HCT116 (cell line): ENCODE results near the gene NDUFB3. TPM values are rescaled to one million over a fixed set of nuclear protein-coding genes. Genes with fewer than 3 reads are reported as not detected.

Experiments
- ATAC-seq: fragments of 200-7000 bp; cut with Tn5 transposase; 2 replicates; pipeline ENCODE4 v1.9.1; 2020; ENCODE audit warnings: mild to moderate bottlenecking, moderate library complexity
- BruUV-seq: library from RNA; stranded (reverse); fragments of 400-500 nt; replicated peaks from 2 replicates; lab custom pipeline; 2021; lab: Mats Ljungman, UMichigan
- CTCF ChIA-PET: fragments of 300-600 bp; sonication (Branson Sonifier 250); formaldehyde crosslinking; loops from one replicate; lab custom pipeline; 2021; ENCODE audit warnings: antibody characterized with exemption; lab: Charles Lee
- POLR2A ChIA-PET: fragments of 300-600, 350-600 bp; sonication (Branson Sonifier 250); formaldehyde crosslinking; loops from one replicate; lab custom pipeline; 2021; ENCODE audit warnings: antibody characterized with exemption; lab: Charles Lee
- RAD21 ChIA-PET, 2 experiments: fragments of 300-600 bp; sonication (Branson Sonifier 250); formaldehyde crosslinking; loops; one replicate each; lab custom pipeline; 2023; ENCODE audit warnings: low total read pairs in 2 of 2; ENCODE audit not compliant: uncharacterized antibody in 2 of 2, unreplicated experiment in 2 of 2, low non-redundant PET in 1 of 2; lab: Charles Lee
- DNase-seq: peaks from one replicate; pipeline ENCODE4 v3.0.0-alpha.2; 2010; ENCODE audit warnings: low read depth, low spot score
- H2AFZ ChIP-seq: fragments of 200-600 bp; shearing (Covaris generic), sonication (generic); 2 replicates; pipeline ENCODE4 v1.6.1; 2017; ENCODE audit warnings: low read depth, mixed run types, mixed read lengths, antibody characterized with exemption, low read length; ENCODE audit not compliant: poor library complexity, severe bottlenecking
- H3K27ac ChIP-seq: 2 replicates; pipeline ENCODE4 v1.5.1; 2012; ENCODE audit warnings: low read depth, low read length
- H3K27me3 ChIP-seq: fragments of 200-600 bp; sonication (generic); 2 replicates; pipeline ENCODE4 v1.6.1; 2016; ENCODE audit warnings: mixed run types, low read length, mixed read lengths; ENCODE audit not compliant: insufficient read depth
- H3K36me3 ChIP-seq, 2 experiments: fragments of 200-500 bp in 1 of 2; fragments of 200-600 bp in 1 of 2; sonication (Bioruptor generic) in 1 of 2; sonication (generic) in 1 of 2; 2 replicates each; pipeline versions ENCODE4 v1.5.1 to v1.6.1; 2014 to 2016; ENCODE audit warnings: low read length in 2 of 2, inconsistent platforms in 1 of 2, mixed read lengths in 1 of 2, mixed run types in 1 of 2; ENCODE audit not compliant: insufficient read depth in 2 of 2, control insufficient read depth in 1 of 2
- H3K4me1 ChIP-seq, 2 experiments: fragments of 200-600 bp in 1 of 2; sonication (generic) in 1 of 2; 2 replicates each; pipeline versions ENCODE4 v1.5.1 to v1.6.1; 2012 to 2017; ENCODE audit warnings: low read length in 2 of 2, inconsistent platforms in 1 of 2, mild to moderate bottlenecking in 1 of 2, mixed read lengths in 1 of 2, mixed run types in 1 of 2, moderate library complexity in 1 of 2; ENCODE audit not compliant: insufficient read depth in 2 of 2, control insufficient read depth in 1 of 2
- H3K4me2 ChIP-seq: fragments of 200-600 bp; sonication (generic); 2 replicates; pipeline ENCODE4 v1.6.1; 2017; ENCODE audit warnings: mixed run types, low read length, mixed read lengths
- H3K4me3 ChIP-seq, 2 experiments: fragments of 200-600 bp in 1 of 2; sonication (generic) in 1 of 2; replicated peaks in 1 of 2; 2 replicates each; pipeline ENCODE4 v1.5.1; 2011 to 2016; ENCODE audit warnings: low read length in 2 of 2, control low read depth in 1 of 2, low read depth in 1 of 2, mild to moderate bottlenecking in 1 of 2, mixed read lengths in 1 of 2, mixed run types in 1 of 2
- H3K79me2 ChIP-seq: fragments of 200-600 bp; sonication (generic); 2 replicates; pipeline ENCODE4 v1.6.1; 2017; ENCODE audit warnings: mild to moderate bottlenecking, mixed run types, low read length, moderate library complexity, mixed read lengths; ENCODE audit not compliant: insufficient read depth
- H3K9ac ChIP-seq: fragments of 200-600 bp; sonication (generic); 2 replicates; pipeline ENCODE4 v1.6.1; 2016; ENCODE audit warnings: low read length, mixed read lengths
- H3K9me2 ChIP-seq: fragments of 200-600 bp; sonication (generic), shearing (Covaris generic); 2 replicates; pipeline ENCODE4 v1.6.1; 2017; ENCODE audit warnings: mixed run types, mild to moderate bottlenecking, moderate library complexity; ENCODE audit not compliant: insufficient read depth
- H3K9me3 ChIP-seq, 2 experiments: fragments of 200-500 bp in 1 of 2; fragments of 200-600 bp in 1 of 2; sonication (Bioruptor generic) in 1 of 2; sonication (generic) in 1 of 2; 2 replicates each; pipeline ENCODE4 v1.6.1; 2014 to 2017; ENCODE audit warnings: low read length in 2 of 2, mixed read lengths in 2 of 2, inconsistent platforms in 1 of 2, low read depth in 1 of 2, mild to moderate bottlenecking in 1 of 2, mixed run types in 1 of 2, moderate library complexity in 1 of 2; ENCODE audit not compliant: control insufficient read depth in 1 of 2, insufficient read depth in 1 of 2
- H4K20me1 ChIP-seq: fragments of 200-600 bp; sonication (generic), shearing (Covaris generic); 2 replicates; pipeline ENCODE4 v1.6.1; 2017; ENCODE audit warnings: mixed run types, mild to moderate bottlenecking, moderate library complexity; ENCODE audit not compliant: insufficient read depth
- CBX3 ChIP-seq: IDR thresholded peaks from 2 replicates; pipeline ENCODE4 v1.6.1; 2012; ENCODE audit warnings: low read depth
- CEBPB ChIP-seq: IDR thresholded peaks from 2 replicates; pipeline ENCODE4 v1.6.1; 2012; ENCODE audit warnings: low read depth
- EGR1 ChIP-seq: IDR thresholded peaks from 2 replicates; pipeline ENCODE4 v1.6.1; 2012; ENCODE audit warnings: low read depth
- ELF1 ChIP-seq: IDR thresholded peaks from 2 replicates; pipeline ENCODE4 v1.6.1; 2012; ENCODE audit warnings: low read depth, borderline replicate concordance
- EZH2 ChIP-seq: fragments of 200-600 bp; sonication (generic); IDR thresholded peaks from 2 replicates; pipeline ENCODE4 v1.6.1; 2017; ENCODE audit warnings: antibody characterized with exemption, mixed run types
- MAX ChIP-seq: IDR thresholded peaks from 2 replicates; pipeline ENCODE4 v1.6.1; 2012
- POLR2A ChIP-seq: IDR thresholded peaks from 2 replicates; pipeline ENCODE4 v1.7.0; 2011; ENCODE audit warnings: borderline replicate concordance; ENCODE audit not compliant: insufficient read depth, insufficient read length; ENCODE audit errors: extremely low read depth
- RAD21 ChIP-seq: IDR thresholded peaks from 2 replicates; pipeline ENCODE4 v1.6.1; 2012; ENCODE audit warnings: low read depth, mild to moderate bottlenecking
- REST ChIP-seq: IDR thresholded peaks from 2 replicates; pipeline ENCODE4 v1.6.1; 2012; ENCODE audit warnings: low read depth
- SIN3A ChIP-seq: IDR thresholded peaks from 2 replicates; pipeline ENCODE4 v1.6.1; 2012; ENCODE audit warnings: low read depth
- SRF ChIP-seq: IDR thresholded peaks from 2 replicates; pipeline ENCODE4 v1.6.1; 2012; ENCODE audit warnings: low read depth
- YY1 ChIP-seq: IDR thresholded peaks from 2 replicates; pipeline ENCODE4 v1.6.1; 2011; ENCODE audit warnings: low read length, low read depth, moderate library complexity, mild to moderate bottlenecking; ENCODE audit not compliant: insufficient replicate concordance; ENCODE audit errors: extremely low read depth
- ZBTB33 ChIP-seq: IDR thresholded peaks from 2 replicates; pipeline ENCODE4 v1.6.1; 2011; ENCODE audit warnings: mild to moderate bottlenecking, low read length, moderate library complexity; ENCODE audit not compliant: insufficient replicate concordance; ENCODE audit errors: extremely low read depth
- intact Hi-C: fragments of 100-400 bp; cut with micrococcal nuclease; formaldehyde crosslinking; loops from 2 replicates; pipeline ENCODE4 v1.10.0; 2022
- total RNA-seq: library from RNA; stranded (reverse); gene quantifications from one replicate; pipeline ENCODE4 v1.2.1, GENCODE V29; 2021; ENCODE audit not compliant: unreplicated experiment

NDUFB3 gene
- total RNA-seq, 1 experiment from 2014 or later = 94.6 TPM

GRCh38 chr2:201132518-201132917 is 60.7 kb downstream of the NDUFB3 start:
- Histone ChIP-seq H3K4me3 (no peak overlapping the region), H3K9ac (no peak overlapping the region), H3K4me1 (peaks cover 6 to 46% of the 10 kb centered on the region in 2 experiments; a peak in 3 of 4 replicates), H3K4me2 (no peak overlapping the region), H3K9me2 (no peaks in the 10 kb centered on the region), H3K79me2 (peaks cover 42% of the 10 kb centered on the region), H3K27me3 (no peaks in the 10 kb centered on the region), H3K27ac (no peak overlapping the region), H3K36me3 (peaks cover 0 to 27% of the 10 kb centered on the region in 2 experiments; a peak in 1 of 4 replicates), H4K20me1 (no peaks in the 10 kb centered on the region), H3K9me3 (no peaks in the 10 kb centered on the region), H2AFZ (no peak overlapping the region)
- DNase-seq (no peak), ATAC-seq (no peak)
- TF ChIP-seq CEBPB = no peak
- no peak for TF ChIP-seq SRF
- no peak for TF ChIP-seq YY1
- TF ChIP-seq EGR1 = no peak
- no peak for TF ChIP-seq RAD21
- no peak for TF ChIP-seq SIN3A
- TF ChIP-seq CBX3 = no peak
- TF ChIP-seq EZH2 = no peak
- TF ChIP-seq ZBTB33 = no peak
- TF ChIP-seq POLR2A = no peak
- no peak for TF ChIP-seq REST
- no peak for TF ChIP-seq MAX
- TF ChIP-seq ELF1 = no peak
- BruUV-seq = no TSS peak
- CTCF ChIA-PET = no interaction called here
- POLR2A ChIA-PET = no interaction called here
- RAD21 ChIA-PET = interaction anchor here in 1 of 2 experiments (0.7 kb wide), 1 partner anchor 23 kb away, joined by 3 read pairs; no protein-coding TSS in a partner anchor
- intact Hi-C loops = no loop called here

Other genes with a start within 250 kb of the NDUFB3 start
- gene CLK1, start 207.3 kb upstream of the NDUFB3 start, total RNA-seq = 49.1 TPM
- 55.9 TPM for gene PPIL3, start 182.9 kb upstream of the NDUFB3 start, total RNA-seq
- 44.7 TPM for gene NIF3L1, start 182.6 kb upstream of the NDUFB3 start, total RNA-seq
- 51.9 TPM for gene ORC2, start 108.3 kb upstream of the NDUFB3 start, total RNA-seq
- 9.9 TPM for gene HYCC2, start 330 bp upstream of the NDUFB3 start, total RNA-seq
- 35.6 TPM for gene CFLAR, start 44.2 kb downstream of the NDUFB3 start, total RNA-seq
- 2.6 TPM for gene CASP10, start 111.1 kb downstream of the NDUFB3 start, total RNA-seq
- 29.6 TPM for gene CASP8, start 188.5 kb downstream of the NDUFB3 start, total RNA-seq